HUES6 (cell line): Measurements from ENCODE around the gene CLEC14A.

Experiments
- H3K27ac ChIP-seq: 2 replicates; pipeline ENCODE4 v1.7.0; 2013; ENCODE audit warnings: low read depth, mild to moderate bottlenecking, low read length, inconsistent platforms
- H3K27me3 ChIP-seq: 2 replicates; pipeline ENCODE4 v1.6.1; 2013; ENCODE audit warnings: low read length; ENCODE audit not compliant: control insufficient read depth, insufficient read depth
- H3K36me3 ChIP-seq: 2 replicates; pipeline ENCODE4 v1.6.1; 2013; ENCODE audit warnings: low read length; ENCODE audit not compliant: control insufficient read depth, insufficient read depth
- H3K4me1 ChIP-seq: 2 replicates; pipeline ENCODE4 v1.6.1; 2013; ENCODE audit warnings: low read length; ENCODE audit not compliant: control insufficient read depth, insufficient read depth
- H3K4me3 ChIP-seq: 2 replicates; pipeline ENCODE4 v1.5.1; 2013; ENCODE audit warnings: low read depth, low read length
- H3K9ac ChIP-seq: one replicate; pipeline ENCODE4 v1.6.1; 2013; ENCODE audit warnings: mild to moderate bottlenecking, low read length
- H3K9me3 ChIP-seq: 2 replicates; pipeline ENCODE4 v1.6.1; 2013; ENCODE audit warnings: low read depth, low read length; ENCODE audit not compliant: control insufficient read depth, insufficient read depth

CLEC14A gene

DNA sequence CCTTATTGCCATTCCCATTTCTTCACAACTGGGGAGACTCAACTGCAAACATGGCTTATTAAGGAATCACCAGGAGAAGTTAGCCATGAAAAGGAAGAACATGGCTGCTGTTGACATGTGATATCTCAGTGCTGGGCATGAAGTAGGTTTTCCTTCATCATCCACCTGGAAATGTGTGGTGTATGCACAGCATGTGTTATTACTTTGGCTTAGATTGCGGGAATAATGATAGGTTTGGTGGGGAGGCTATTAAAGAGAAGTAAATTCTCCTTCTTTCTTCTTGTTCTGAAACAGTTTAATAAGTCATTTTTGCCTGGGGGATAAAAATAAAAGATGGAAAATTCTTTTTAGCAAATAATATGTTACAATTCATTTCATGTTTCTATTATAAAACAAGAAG is 23.7 kb upstream of the CLEC14A start:
- no peaks in the 10 kb centered on the region for H3K4me1 ChIP-seq
- H3K27ac ChIP-seq, result no peak overlapping the region
- H3K9me3 ChIP-seq, result no peaks in the 10 kb centered on the region
- H3K4me3 ChIP-seq, result no peak overlapping the region
- H3K9ac ChIP-seq, result no peak overlapping the region
- H3K36me3 ChIP-seq, result no peaks in the 10 kb centered on the region
- peaks cover 13% of the 10 kb centered on the region for H3K27me3 ChIP-seq

DNA sequence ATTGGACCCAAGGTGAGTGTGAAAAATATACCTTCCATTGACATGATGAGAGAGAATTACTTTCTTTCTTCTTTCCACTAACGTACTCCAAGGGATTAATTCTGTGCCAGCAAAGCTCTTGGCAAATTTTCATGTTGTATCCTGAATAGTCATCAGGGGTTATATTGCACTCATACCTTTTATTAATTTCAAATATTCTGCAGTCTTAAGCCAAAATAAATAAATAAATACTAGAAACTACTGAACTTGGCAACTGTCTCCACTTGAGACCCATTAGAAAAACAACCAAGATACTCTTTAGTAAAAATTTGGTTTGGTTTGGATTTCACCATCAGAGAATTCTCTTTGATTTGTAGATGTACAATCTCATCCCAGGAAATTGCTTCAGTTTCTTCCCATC is 22.1 kb upstream of the CLEC14A start:
- Histone ChIP-seq H3K36me3 (no peaks in the 10 kb centered on the region), H3K27ac (no peak overlapping the region), H3K27me3 (peaks cover 13% of the 10 kb centered on the region), H3K4me1 (no peaks in the 10 kb centered on the region), H3K4me3 (no peak overlapping the region), H3K9ac (no peak overlapping the region), H3K9me3 (no peaks in the 10 kb centered on the region)

DNA sequence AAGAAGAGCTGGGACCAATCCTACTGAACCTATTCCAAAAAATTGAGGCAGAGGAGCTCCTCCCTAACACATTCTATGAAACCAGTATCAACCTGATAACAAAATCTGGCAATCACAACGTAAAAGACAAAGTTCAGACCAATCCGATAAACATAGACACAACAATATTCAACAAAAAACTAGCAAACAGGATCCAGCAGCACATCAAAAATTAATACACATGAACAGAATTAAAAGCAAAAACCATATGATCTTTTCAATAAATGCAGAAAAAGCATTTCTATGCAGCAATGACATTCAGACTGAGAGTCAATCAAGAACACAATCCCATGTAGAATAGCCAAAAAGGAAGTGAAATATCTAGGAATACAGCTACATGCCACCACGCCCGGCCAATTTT is 7.0 kb upstream of the CLEC14A start:
- Histone ChIP-seq H3K9ac (no peak overlapping the region), H3K27ac (no peak overlapping the region), H3K36me3 (no peaks in the 10 kb centered on the region), H3K4me3 (no peak overlapping the region), H3K4me1 (no peaks in the 10 kb centered on the region), H3K27me3 (peaks cover 42% of the 10 kb centered on the region), H3K9me3 (0 out of 2 replicates have a peak, but pooled peaks cover 2% of the 10 kb centered on the region)

DNA sequence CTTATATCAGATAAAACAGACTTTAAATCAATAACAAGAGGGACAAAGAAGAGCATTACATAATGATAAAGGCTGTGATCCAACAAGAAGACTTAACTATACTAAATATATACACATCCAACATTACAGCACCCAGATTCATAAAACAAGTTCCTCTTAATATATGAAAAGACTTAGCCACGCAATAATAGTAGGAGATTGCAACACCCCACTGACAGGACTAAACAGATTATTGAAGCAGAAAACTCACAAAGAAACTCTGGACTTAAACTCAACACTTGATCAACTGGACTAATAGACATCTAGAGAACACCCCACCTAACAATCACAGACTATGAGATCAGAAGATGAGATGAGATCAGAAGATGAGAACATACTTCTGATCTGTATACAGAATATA is 5.7 kb upstream of the CLEC14A start:
- Histone ChIP-seq H3K27me3 (peaks cover 54% of the 10 kb centered on the region), H3K4me1 (no peaks in the 10 kb centered on the region), H3K36me3 (no peaks in the 10 kb centered on the region), H3K9me3 (0 out of 2 replicates have a peak, but pooled peaks cover 2% of the 10 kb centered on the region), H3K27ac (no peak overlapping the region), H3K4me3 (no peak overlapping the region), H3K9ac (no peak overlapping the region)

DNA sequence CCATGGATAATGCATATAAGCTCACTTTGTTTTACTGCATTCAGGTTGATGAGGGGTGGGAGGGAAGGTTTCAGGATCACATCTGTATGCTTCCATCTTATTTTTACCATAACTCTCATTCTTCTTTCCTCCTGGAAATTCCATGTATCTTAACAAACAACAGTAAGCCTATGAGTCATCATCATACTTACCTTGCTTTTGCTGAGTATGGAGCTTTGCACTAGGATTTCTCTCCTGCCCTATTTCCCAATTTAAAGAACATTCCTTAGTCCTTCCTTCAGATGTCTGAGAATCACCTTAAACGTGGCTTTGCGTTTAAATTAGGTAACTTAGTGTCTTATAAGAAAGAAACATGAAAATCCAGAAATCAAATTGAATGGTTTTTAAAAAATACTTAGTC is 1.6 kb upstream of the CLEC14A start:
- Histone ChIP-seq H3K27me3 (peaks cover 87% of the 10 kb centered on the region), H3K36me3 (no peaks in the 10 kb centered on the region), H3K27ac (no peak overlapping the region), H3K9ac (no peak overlapping the region), H3K4me3 (no peak overlapping the region), H3K9me3 (no peaks in the 10 kb centered on the region), H3K4me1 (peaks cover 10% of the 10 kb centered on the region; the same call in 1 of the 2 replicates)

DNA sequence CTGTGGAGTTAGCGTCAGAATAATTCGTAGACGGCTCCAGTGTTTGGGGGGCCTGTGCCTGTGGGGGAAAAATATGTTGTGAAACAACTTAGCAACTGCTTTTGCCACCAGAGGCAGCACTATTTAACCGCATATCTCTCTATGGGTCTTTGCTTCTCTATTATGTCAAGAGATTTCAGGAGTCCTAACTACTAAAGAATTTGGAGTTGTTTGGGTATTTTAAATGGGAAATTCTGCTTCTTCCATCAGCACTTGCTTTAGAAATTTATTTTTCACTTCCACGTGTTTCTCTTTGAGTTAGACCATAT is 594 bp upstream of the CLEC14A start:
- no peak overlapping the region for H3K27ac ChIP-seq
- H3K9me3 ChIP-seq, result no peaks in the 10 kb centered on the region
- H3K4me3 ChIP-seq, result peak overlapping the region; percentile 69
- no peaks in the 10 kb centered on the region for H3K36me3 ChIP-seq
- no peak overlapping the region for H3K9ac ChIP-seq
- peaks cover 10% of the 10 kb centered on the region; the same call in 1 of the 2 replicates for H3K4me1 ChIP-seq
- H3K27me3 ChIP-seq, result peaks cover 89% of the 10 kb centered on the region

DNA sequence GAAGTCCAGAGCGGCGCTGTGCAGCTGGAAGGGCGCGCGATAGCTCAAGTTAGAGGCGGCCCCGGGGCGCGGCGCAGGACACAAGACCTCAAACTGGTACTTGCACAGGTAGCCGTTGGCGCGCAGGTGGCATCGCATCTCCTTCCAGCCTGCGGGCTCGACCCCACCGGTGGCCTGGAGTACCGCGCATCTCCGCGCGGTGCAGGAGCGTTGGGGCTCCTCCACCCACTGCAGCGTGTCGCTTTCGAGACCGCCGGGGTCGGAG is 553 bp downstream of the CLEC14A start:
- H3K27ac ChIP-seq, result no peak overlapping the region
- peak overlapping the region; percentile 69 for H3K4me3 ChIP-seq
- peaks cover 88% of the 10 kb centered on the region for H3K27me3 ChIP-seq
- no peaks in the 10 kb centered on the region for H3K9me3 ChIP-seq
- no peak overlapping the region for H3K9ac ChIP-seq
- no peaks in the 10 kb centered on the region for H3K36me3 ChIP-seq
- peaks cover 10% of the 10 kb centered on the region; the same call in 1 of the 2 replicates for H3K4me1 ChIP-seq

DNA sequence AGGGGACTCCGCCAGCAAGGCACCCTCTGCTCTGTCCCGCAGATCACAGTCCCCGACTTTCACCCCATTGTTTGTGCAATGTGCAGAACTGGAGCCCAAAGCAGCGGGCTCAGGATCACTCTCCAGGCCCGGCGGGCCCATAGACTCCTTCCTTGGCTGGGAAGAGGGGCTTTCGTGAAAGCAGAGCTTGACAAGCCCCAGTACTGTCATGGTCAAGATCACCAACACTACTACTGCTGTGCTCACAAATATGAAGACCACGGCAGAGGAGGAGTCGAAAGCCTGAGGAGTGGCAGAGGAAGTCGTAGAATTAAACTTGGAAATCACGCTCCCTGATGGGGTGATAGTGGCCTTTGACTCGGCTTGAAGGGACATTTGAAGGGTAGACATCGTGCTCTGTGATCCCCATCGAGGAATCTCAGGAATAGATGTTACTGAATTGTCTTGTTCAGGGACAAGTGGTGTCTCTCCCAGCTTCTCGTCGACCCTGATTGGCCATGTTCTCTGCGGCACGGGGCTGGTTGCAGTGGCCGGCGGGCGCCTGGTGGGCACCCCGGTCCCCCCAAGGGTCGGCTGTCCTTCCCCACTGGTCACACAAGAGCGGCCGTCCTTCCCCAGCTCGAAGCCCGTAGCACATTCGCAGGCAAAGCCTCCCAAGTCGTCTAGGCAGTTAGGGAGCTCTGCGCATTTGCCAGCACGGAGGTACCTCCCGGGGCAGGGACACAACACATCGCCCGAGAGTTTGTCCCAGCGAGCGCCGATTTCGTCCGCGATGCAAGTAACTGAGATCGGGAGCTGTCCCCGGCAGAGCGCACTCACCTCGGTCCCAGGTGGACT is 1.1 kb downstream of the CLEC14A start:
- no peak overlapping the region for H3K27ac ChIP-seq
- H3K9me3 ChIP-seq, result no peaks in the 10 kb centered on the region
- peaks cover 10% of the 10 kb centered on the region; the same call in 1 of the 2 replicates for H3K4me1 ChIP-seq
- no peak overlapping the region for H3K9ac ChIP-seq
- H3K27me3 ChIP-seq, result peaks cover 87% of the 10 kb centered on the region
- H3K36me3 ChIP-seq, result no peaks in the 10 kb centered on the region
- H3K4me3 ChIP-seq, result peak overlapping the region; percentile 69

DNA sequence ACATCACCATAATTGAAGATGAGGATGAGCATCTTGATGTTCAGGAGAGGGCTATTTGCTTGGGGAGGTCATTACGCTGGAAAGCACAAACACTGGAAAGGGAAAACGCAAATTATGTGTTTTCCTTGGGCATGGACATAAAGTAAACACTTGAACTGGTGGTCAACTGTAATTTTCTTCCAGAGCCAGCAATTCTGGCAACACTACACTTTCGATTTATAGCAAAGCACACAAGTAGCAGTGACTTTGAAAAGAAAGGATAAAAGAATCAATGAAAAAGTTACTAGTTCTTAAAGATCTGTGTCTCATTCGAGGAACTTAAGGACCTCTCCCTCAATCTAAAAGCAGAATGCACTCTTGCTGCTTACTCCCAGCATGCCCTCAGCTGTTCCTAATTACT is 2.2 kb downstream of the CLEC14A start:
- Histone ChIP-seq H3K4me1 (peaks cover 10% of the 10 kb centered on the region; the same call in 1 of the 2 replicates), H3K27me3 (peaks cover 87% of the 10 kb centered on the region), H3K4me3 (no peak overlapping the region), H3K27ac (no peak overlapping the region), H3K9me3 (no peaks in the 10 kb centered on the region), H3K36me3 (no peaks in the 10 kb centered on the region), H3K9ac (no peak overlapping the region)

DNA sequence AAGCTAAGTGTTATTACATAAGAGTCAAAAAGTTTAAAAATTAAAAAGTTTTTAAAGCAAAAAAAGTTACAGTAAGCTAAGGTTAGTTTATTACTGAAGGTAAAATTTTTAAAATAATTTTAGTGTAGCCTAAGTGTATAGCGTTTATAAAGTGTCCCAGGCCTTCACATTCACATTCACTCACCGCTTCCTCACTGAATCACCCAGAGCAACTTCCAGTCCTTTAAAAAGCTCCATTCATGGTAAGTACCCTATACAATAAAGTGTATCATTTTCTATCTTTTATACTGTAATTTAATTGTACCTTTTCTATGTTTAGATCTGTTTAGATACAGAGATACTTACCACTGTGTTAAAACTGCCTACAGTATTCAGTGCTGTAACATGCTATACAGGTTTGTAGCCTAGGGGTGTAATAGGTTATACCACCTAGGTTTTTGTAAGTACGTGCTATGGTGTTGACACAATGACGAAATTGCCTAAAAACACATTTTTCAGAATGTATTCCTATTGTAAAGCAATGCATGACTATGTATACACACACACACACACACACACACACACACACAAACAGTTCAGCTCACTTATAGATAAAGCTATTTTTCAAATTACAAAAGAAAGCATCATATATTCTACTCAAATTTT is 3.7 kb downstream of the CLEC14A start:
- no peak overlapping the region for H3K27ac ChIP-seq
- H3K27me3 ChIP-seq, result peaks cover 79% of the 10 kb centered on the region
- H3K4me1 ChIP-seq, result peaks cover 10% of the 10 kb centered on the region; the same call in 1 of the 2 replicates
- no peaks in the 10 kb centered on the region for H3K9me3 ChIP-seq
- no peak overlapping the region for H3K4me3 ChIP-seq
- H3K9ac ChIP-seq, result no peak overlapping the region
- H3K36me3 ChIP-seq, result no peaks in the 10 kb centered on the region

DNA sequence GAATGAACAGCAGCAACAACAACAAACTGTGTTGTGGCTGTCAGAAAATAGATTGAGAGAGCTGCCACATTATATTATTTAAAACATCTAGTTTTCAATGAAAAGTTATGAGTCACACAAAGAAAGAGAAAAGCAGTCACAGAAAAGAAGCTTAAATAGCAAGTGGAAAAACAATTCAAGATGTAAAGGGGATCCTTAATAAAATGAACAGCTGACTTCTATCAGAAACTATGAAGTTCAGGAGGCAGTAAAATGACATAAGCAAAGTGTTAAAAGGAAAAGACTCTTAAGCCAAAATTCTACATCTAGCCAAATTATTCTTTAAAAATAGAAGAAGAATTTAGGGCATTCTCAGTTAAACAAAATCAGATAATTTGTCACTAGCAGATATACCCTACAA is 5.6 kb downstream of the CLEC14A start:
- Histone ChIP-seq H3K9ac (no peak overlapping the region), H3K4me1 (peaks cover 8% of the 10 kb centered on the region; the same call in 1 of the 2 replicates), H3K27me3 (peaks cover 74% of the 10 kb centered on the region), H3K4me3 (no peak overlapping the region), H3K9me3 (no peaks in the 10 kb centered on the region), H3K36me3 (no peaks in the 10 kb centered on the region), H3K27ac (no peak overlapping the region)
